K562 (cell line): ENCODE measurements around the gene BCL7C. TPM values are rescaled to one million over a fixed set of nuclear protein-coding genes. Genes with fewer than 3 reads are reported as not detected.

Source experiments
- ADNP ChIP-seq: fragments of 200-800 bp; sonication (Bioruptor generic); IDR thresholded peaks from 2 replicates; pipeline ENCODE4 v1.6.1; 2016; ENCODE audit warnings: missing genetic modification characterization, missing compliant biosample characterization
- EZH2 ChIP-seq: IDR thresholded peaks from 2 replicates; pipeline ENCODE4 v1.6.1; 2012; ENCODE audit warnings: low read depth, mild to moderate bottlenecking, inconsistent platforms, low read length, borderline replicate concordance
- HIVEP1 ChIP-seq: fragments of 250-450 bp; sonication (Bioruptor Pico); IDR thresholded peaks from 2 replicates; pipeline ENCODE4 v1.4.0; 2020; ENCODE audit warnings: mild to moderate bottlenecking
- HOMEZ ChIP-seq: fragments of 250-450 bp; sonication (Bioruptor Pico); IDR thresholded peaks from 2 replicates; pipeline ENCODE4 v1.4.0; 2020; ENCODE audit warnings: mild to moderate bottlenecking, moderate library complexity
- IFI16 ChIP-seq: fragments of 250-450 bp; sonication (Bioruptor Pico); IDR thresholded peaks from 2 replicates; pipeline ENCODE4 v2.1.2; 2022; ENCODE audit warnings: mild to moderate bottlenecking, inconsistent platforms
- MTA2 ChIP-seq: fragments of 450-650 bp; IDR thresholded peaks from 2 replicates; pipeline ENCODE4 v1.6.1; 2016; ENCODE audit warnings: low read depth
- THAP12 ChIP-seq: fragments of 250-450 bp; sonication (Bioruptor Pico); IDR thresholded peaks from 2 replicates; pipeline ENCODE4 v1.9.0; 2021; ENCODE audit warnings: mild to moderate bottlenecking, inconsistent platforms
- ZC3H4 ChIP-seq: sonication (generic); formaldehyde crosslinking; IDR thresholded peaks from 2 replicates; pipeline ENCODE4 v1.9.0; 2021; ENCODE audit warnings: missing genetic modification reagents, borderline replicate concordance
- ZNF3 ChIP-seq: fragments of 250-450 bp; sonication (Bioruptor Pico); IDR thresholded peaks from 2 replicates; pipeline ENCODE4 v1.5.0; 2021; ENCODE audit warnings: mild to moderate bottlenecking, moderate library complexity
- ZNF766 ChIP-seq: fragments of 200-800 bp; sonication (Bioruptor generic); conservative IDR thresholded peaks from 2 replicates; pipeline ENCODE4 v1.6.1; 2016; ENCODE audit warnings: missing genetic modification characterization, missing compliant biosample characterization
- polyA plus RNA-seq, 8 experiments: library from polyadenylated mRNA; depleted of rRNA in 4 of 8; stranded (reverse) in 5 of 8; unstranded in 3 of 8; fragments of >200 nt; fragmentation: Nextera tagmentation in 2 of 8; fragmentation: Illumina TruSeq in 1 of 8; extraction: Ambion mirVana in 2 of 8; extraction: Trizol in 1 of 8; gene quantifications; 2 replicates each; pipeline versions ENCODE4 v1.2.1 to v1.2.3, GENCODE V29; 2011 to 2014; ENCODE audit warnings: inconsistent platforms in 1 of 8, missing spikeins in 1 of 8
- total RNA-seq, 7 experiments: library from RNA; depleted of rRNA in 6 of 7; stranded (reverse); fragments of >200 nt in 6 of 7; fragmentation: Illumina TruSeq in 2 of 7; extraction: Trizol in 2 of 7; gene quantifications; 2 replicates each; pipeline versions ENCODE4 v1.2.1 to v1.2.3, GENCODE V29; 2011 to 2021; ENCODE audit warnings: low replicate concordance in 1 of 7

BCL7C gene
- total and polyA plus RNA-seq, 9 of the 15 experiments (the other 6 are each of a cell fraction or from before 2014, with no cell fraction given): 1.7 to 85.8 (median 19.6) TPM

- no peak for TF ChIP-seq THAP12 (CRISPR knock-in tag)
- TF ChIP-seq HIVEP1 (CRISPR knock-in tag): no peak
- TF ChIP-seq ZNF766 (CRISPR knock-in tag): no peak
- TF ChIP-seq EZH2: no peak
- TF ChIP-seq ADNP (tag): no peak
- no peak for TF ChIP-seq HOMEZ (CRISPR knock-in tag)
- TF ChIP-seq ZC3H4 (CRISPR knock-in tag): no peak
- no peak for TF ChIP-seq ZNF3 (CRISPR knock-in tag)
- no peak for TF ChIP-seq IFI16 (CRISPR knock-in tag)
- no peak for TF ChIP-seq MTA2
Measured at GRCh38 chr16:30842971-30843370, 50.9 kb downstream of the BCL7C start (continued).
